Measurements from ENCODE around the gene CALN1.
"Not testable (repeated sequence)": the region's sequence is repeated elsewhere in the genome, so short reads cannot be mapped to it uniquely, and the experiment has no call there.

The CALN1 gene

GRCh38 chr7:72072901-72073300 is 339.2 kb downstream of the CALN1 start:
- POLR2A ChIA-PET, result no interaction called here
- H3K36me3 ChIP-seq (ENCODE audit: control insufficient read depth in 2 of 2, insufficient read depth in 1 of 2, low read length in 2 of 2), result no peaks in the 10 kb centered on the region
- H3K27ac ChIP-seq (ENCODE audit: extremely low read depth, low read depth, low read length), result no peak overlapping the region
- H3K4me1 ChIP-seq (ENCODE audit: control insufficient read depth, insufficient read depth, low read length), result no peaks in the 10 kb centered on the region
- H3K4me3 ChIP-seq (ENCODE audit: low read depth, low read length), result no peak overlapping the region
- TF ChIP-seq ZNF561 (tag by site-specific recombination; IDR thresholded peaks at IDR 0.05; ENCODE audit: borderline replicate concordance) (no peak), ZNF580 (tag by site-specific recombination; IDR thresholded peaks at IDR 0.05) (no peak), ZBTB7A (tag by site-specific recombination; IDR thresholded peaks at IDR 0.05; ENCODE audit: low read depth) (no peak), ZNF23 (tag by site-specific recombination; IDR thresholded peaks at IDR 0.05; ENCODE audit: borderline replicate concordance) (no peak)
- TF ChIP-seq, protein P1, sequence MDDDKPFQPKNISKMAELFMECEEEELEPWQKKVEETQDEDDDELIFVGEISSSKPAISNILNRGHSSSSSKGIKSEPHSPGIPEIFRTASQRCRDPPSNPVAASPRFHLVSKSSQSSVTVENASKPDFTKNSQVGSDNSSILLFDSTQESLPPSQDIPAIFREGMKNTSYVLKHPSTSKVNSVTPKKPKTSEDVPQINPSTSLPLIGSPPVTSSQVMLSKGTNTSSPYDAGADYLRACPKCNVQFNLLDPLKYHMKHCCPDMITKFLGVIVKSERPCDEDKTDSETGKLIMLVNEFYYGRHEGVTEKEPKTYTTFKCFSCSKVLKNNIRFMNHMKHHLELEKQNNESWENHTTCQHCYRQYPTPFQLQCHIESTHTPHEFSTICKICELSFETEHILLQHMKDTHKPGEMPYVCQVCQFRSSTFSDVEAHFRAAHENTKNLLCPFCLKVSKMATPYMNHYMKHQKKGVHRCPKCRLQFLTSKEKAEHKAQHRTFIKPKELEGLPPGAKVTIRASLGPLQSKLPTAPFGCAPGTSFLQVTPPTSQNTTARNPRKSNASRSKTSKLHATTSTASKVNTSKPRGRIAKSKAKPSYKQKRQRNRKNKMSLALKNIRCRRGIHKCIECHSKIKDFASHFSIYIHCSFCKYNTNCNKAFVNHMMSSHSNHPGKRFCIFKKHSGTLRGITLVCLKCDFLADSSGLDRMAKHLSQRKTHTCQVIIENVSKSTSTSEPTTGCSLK (tag by site-specific recombination; IDR thresholded peaks at IDR 0.05), result no peak
- TF ChIP-seq, protein P2, sequence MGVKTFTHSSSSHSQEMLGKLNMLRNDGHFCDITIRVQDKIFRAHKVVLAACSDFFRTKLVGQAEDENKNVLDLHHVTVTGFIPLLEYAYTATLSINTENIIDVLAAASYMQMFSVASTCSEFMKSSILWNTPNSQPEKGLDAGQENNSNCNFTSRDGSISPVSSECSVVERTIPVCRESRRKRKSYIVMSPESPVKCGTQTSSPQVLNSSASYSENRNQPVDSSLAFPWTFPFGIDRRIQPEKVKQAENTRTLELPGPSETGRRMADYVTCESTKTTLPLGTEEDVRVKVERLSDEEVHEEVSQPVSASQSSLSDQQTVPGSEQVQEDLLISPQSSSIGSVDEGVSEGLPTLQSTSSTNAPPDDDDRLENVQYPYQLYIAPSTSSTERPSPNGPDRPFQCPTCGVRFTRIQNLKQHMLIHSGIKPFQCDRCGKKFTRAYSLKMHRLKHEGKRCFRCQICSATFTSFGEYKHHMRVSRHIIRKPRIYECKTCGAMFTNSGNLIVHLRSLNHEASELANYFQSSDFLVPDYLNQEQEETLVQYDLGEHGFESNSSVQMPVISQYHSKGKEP (tag by site-specific recombination; IDR thresholded peaks at IDR 0.05), result no peak
- TF ChIP-seq, protein P3, sequence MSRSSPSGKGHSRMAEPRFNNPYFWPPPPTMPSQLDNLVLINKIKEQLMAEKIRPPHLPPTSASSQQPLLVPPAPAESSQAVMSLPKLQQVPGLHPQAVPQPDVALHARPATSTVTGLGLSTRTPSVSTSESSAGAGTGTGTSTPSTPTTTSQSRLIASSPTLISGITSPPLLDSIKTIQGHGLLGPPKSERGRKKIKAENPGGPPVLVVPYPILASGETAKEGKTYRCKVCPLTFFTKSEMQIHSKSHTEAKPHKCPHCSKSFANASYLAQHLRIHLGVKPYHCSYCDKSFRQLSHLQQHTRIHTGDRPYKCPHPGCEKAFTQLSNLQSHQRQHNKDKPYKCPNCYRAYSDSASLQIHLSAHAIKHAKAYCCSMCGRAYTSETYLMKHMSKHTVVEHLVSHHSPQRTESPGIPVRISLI (tag by site-specific recombination; IDR thresholded peaks at IDR 0.05), result no peak
- H3K9me3 ChIP-seq (ENCODE audit: control insufficient read depth, insufficient read depth, low read depth, low read length), result no peaks in the 10 kb centered on the region
- CTCF ChIA-PET, result interaction anchor here (0.7 kb wide), 1 partner anchor 862 kb away, joined by 3 read pairs; no protein-coding TSS in a partner anchor

- Histone ChIP-seq H3K36me3 (ENCODE audit: control insufficient read depth in 2 of 2, insufficient read depth in 1 of 2, low read length in 2 of 2) (no peaks in the 10 kb centered on the region), H3K9me3 (ENCODE audit: control insufficient read depth, insufficient read depth, low read depth, low read length) (no peaks in the 10 kb centered on the region), H3K4me3 (ENCODE audit: low read depth, low read length) (no peak overlapping the region), H3K4me1 (ENCODE audit: control insufficient read depth, insufficient read depth, low read length) (no peaks in the 10 kb centered on the region), H3K27ac (ENCODE audit: extremely low read depth, low read depth, low read length) (no peak overlapping the region)
- TF ChIP-seq ZNF169 (tag by site-specific recombination; IDR thresholded peaks at IDR 0.05), result no peak
- TF ChIP-seq EGR2 (tag by site-specific recombination; IDR thresholded peaks at IDR 0.05; ENCODE audit: low read depth), result no peak
- no peak for TF ChIP-seq ZNF830 (tag by site-specific recombination; IDR thresholded peaks at IDR 0.05; ENCODE audit: low read depth)
- TF ChIP-seq ZNF776 (tag by site-specific recombination; IDR thresholded peaks at IDR 0.05; ENCODE audit: borderline replicate concordance), result no peak
- TF ChIP-seq SP3 (tag by site-specific recombination; IDR thresholded peaks at IDR 0.05), result no peak
- TF ChIP-seq ZNF140 (tag by site-specific recombination; IDR thresholded peaks at IDR 0.05), result no peak
- TF ChIP-seq, protein P4, sequence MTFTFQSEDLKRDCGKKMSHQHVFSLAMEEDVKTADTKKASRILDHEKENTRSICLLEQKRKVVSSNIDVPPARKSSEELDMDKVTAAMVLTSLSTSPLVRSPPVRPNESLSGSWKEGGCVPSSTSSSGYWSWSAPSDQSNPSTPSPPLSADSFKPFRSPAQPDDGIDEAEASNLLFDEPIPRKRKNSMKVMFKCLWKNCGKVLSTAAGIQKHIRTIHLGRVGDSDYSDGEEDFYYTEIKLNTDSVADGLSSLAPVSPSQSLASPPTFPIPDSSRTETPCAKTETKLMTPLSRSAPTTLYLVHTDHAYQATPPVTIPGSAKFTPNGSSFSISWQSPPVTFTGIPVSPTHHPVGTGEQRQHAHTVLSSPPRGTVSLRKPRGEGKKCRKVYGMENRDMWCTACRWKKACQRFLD (tag by site-specific recombination; IDR thresholded peaks at IDR 0.05), result no peak
- TF ChIP-seq, protein P3 (tag by site-specific recombination; IDR thresholded peaks at IDR 0.05), result no peak
- TF ChIP-seq ZFP69B (tag by site-specific recombination; IDR thresholded peaks at IDR 0.05), result no peak
- ChIA-PET CTCF (no interaction called here), POLR2A (no interaction called here)
Observed at GRCh38 chr7:72069263-72069662, 342.9 kb downstream of the CALN1 start.

DNA sequence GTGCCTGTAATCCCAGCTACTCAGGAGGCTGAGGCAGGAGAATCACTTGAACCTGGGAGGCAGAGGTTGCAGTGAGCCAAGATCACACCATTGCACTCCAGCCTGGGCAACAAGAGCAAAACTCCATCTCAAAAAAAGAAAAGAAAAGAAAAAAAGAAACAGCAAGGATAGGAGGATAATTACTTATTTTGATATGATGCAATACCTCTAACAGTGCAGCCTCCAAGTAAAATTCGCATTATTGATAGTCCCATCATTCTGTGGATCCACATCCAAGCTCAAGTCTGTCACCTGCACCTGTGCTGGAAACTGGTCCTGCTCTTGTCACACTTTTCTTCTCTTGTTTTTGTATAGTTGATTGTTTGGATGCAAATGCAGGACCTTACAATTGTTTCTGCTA is 346.4 kb downstream of the CALN1 start:
- H3K27ac ChIP-seq (ENCODE audit: extremely low read depth, low read depth, low read length); POLR2A ChIA-PET; H3K36me3 ChIP-seq (ENCODE audit: control insufficient read depth in 2 of 2, insufficient read depth in 1 of 2, low read length in 2 of 2); H3K4me1 ChIP-seq (ENCODE audit: control insufficient read depth, insufficient read depth, low read length); H3K9me3 ChIP-seq (ENCODE audit: control insufficient read depth, insufficient read depth, low read depth, low read length); H3K4me3 ChIP-seq (ENCODE audit: low read depth, low read length): not testable (repeated sequence)
- CTCF ChIA-PET, result interaction anchor here (0.7 kb wide), 1 partner anchor 12 kb away, joined by 8 read pairs; no protein-coding TSS in a partner anchor
